ENCODE results near the gene SLC6A17. TPM values are rescaled to one million over a fixed set of nuclear protein-coding genes. Genes with fewer than 3 reads are reported as not detected.

SLC6A17 gene
- polyA plus RNA-seq, 3 donors, result not detected

DNA sequence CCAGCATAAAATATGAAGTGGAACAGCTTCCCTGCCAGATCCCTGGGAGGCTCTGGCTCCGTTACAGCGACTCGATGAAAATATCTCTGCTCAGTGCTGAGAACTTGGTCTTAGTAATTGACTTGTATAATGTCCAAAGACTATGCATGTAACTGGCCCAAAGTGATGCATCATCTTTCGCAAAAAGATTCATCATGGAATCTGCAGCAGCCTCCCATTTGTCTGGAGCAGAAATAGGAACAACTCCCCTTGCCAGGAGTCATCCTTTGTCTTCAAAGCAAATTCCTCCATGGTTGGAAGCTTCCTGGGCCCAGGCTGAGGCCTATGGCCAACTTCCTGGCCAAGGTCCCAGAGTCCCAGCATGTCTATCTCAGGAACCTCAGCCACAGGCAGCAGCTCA is 16.9 kb upstream of the SLC6A17 start:
- TF ChIP-seq, protein P1, sequence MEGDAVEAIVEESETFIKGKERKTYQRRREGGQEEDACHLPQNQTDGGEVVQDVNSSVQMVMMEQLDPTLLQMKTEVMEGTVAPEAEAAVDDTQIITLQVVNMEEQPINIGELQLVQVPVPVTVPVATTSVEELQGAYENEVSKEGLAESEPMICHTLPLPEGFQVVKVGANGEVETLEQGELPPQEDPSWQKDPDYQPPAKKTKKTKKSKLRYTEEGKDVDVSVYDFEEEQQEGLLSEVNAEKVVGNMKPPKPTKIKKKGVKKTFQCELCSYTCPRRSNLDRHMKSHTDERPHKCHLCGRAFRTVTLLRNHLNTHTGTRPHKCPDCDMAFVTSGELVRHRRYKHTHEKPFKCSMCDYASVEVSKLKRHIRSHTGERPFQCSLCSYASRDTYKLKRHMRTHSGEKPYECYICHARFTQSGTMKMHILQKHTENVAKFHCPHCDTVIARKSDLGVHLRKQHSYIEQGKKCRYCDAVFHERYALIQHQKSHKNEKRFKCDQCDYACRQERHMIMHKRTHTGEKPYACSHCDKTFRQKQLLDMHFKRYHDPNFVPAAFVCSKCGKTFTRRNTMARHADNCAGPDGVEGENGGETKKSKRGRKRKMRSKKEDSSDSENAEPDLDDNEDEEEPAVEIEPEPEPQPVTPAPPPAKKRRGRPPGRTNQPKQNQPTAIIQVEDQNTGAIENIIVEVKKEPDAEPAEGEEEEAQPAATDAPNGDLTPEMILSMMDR (IDR thresholded peaks at IDR 0.05), result no peak

DNA sequence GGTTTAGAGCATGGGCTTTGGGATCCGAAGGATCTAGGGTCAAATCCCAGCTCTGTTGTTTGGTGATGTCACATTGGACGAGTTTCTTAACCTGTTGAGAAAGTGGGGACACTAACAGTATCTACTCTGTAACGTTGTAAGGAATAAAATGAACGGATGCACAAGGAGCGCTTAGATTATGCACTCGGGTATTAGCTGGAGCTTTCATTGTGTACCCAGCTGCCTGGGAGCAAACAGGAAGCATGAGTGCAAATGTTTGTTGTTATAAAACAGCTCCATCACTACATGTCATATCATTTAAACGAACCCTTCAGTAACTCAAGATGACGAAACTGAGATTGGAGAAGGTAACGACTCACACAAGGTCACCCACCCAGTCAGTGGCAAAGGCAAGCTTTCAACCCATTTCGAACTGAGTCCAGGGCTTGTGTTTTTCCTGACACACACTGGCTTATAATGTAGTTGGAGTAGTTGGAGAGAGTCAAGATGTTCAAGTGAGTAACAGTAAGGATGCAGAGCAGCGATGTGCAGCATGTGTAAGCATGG is 16.2 kb upstream of the SLC6A17 start:
- Mint-ChIP-seq H3K27ac (no peak overlapping the region), H3K36me3 (no peaks in the 10 kb centered on the region), H3K4me3 (no peak overlapping the region), H3K4me1 (peaks cover 2% of the 10 kb centered on the region), H3K9me3 (peaks cover 0 to 5% (median 2%) of the 10 kb centered on the region in 7 donors), H3K27me3 (ENCODE audit: low read depth in 3 of 3) (peaks cover 51 to 65% (median 64%) of the 10 kb centered on the region in 3 donors)
- Histone ChIP-seq H2AFZ (ENCODE audit: insufficient read depth, low read depth, low read length, poor library complexity, severe bottlenecking) (no peak overlapping the region), H3K4me3 (replicated peaks in 1 of 3; ENCODE audit: low read depth in 2 of 3, low read length in 3 of 3) (no peak overlapping the region), H3K9ac (ENCODE audit: insufficient read depth, low read length, poor library complexity, severe bottlenecking) (no peak overlapping the region), H3K4me1 (ENCODE audit: control insufficient read depth in 1 of 2, insufficient read depth in 2 of 2, low read length in 2 of 2) (no peaks in the 10 kb centered on the region), H3K9me3 (replicated peaks in 1 of 2; ENCODE audit: control insufficient read depth in 1 of 2, insufficient read depth in 1 of 2, low read length in 2 of 2) (no peaks in the 10 kb centered on the region), H3K4me2 (replicated peaks; ENCODE audit: extremely low read depth, low read length, poor library complexity, severe bottlenecking) (no peak overlapping the region), H3K79me2 (ENCODE audit: insufficient read depth, low read length) (no peaks in the 10 kb centered on the region), H3K27ac (ENCODE audit: low read depth in 1 of 2, low read length in 2 of 2) (no peak overlapping the region), H3K36me3 (replicated peaks in 1 of 2; ENCODE audit: control insufficient read depth in 1 of 2, insufficient read depth in 2 of 2, low read length in 2 of 2) (no peaks in the 10 kb centered on the region), H3K27me3 (ENCODE audit: control insufficient read depth in 2 of 2, insufficient read depth in 2 of 2, low read length in 2 of 2) (peaks cover 15 to 44% of the 10 kb centered on the region in 2 donors), H4K20me1 (ENCODE audit: insufficient read depth, low read length) (no peaks in the 10 kb centered on the region)
- 80% methylated on average over 6 of the region's 11 CpGs for WGBS (ENCODE audit: insufficient coverage)
- DNase-seq, result no peak
- intact Hi-C loops (cut with micrococcal nuclease), result no loop called here
- TF ChIP-seq, protein P1 (IDR thresholded peaks at IDR 0.05), result no peak

More for the DNA sequence above, 16.9 kb upstream of the SLC6A17 start:
- H3K4me3 ChIP-seq (replicated peaks in 1 of 3; ENCODE audit: low read depth in 2 of 3, low read length in 3 of 3), result no peak overlapping the region
- Mint-ChIP-seq H3K36me3 (no peaks in the 10 kb centered on the region), H3K27ac (no peak overlapping the region), H3K4me1 (peaks cover 2% of the 10 kb centered on the region), H3K4me3 (no peak overlapping the region), H3K27me3 (ENCODE audit: low read depth in 3 of 3) (peaks cover 52 to 69% (median 69%) of the 10 kb centered on the region in 3 donors), H3K9me3 (peaks cover 0 to 5% (median 2%) of the 10 kb centered on the region in 7 donors)
- no peak for DNase-seq
- no peak overlapping the region for H3K9ac ChIP-seq (ENCODE audit: insufficient read depth, low read length, poor library complexity, severe bottlenecking)
- H3K9me3 ChIP-seq (replicated peaks in 1 of 2; ENCODE audit: control insufficient read depth in 1 of 2, insufficient read depth in 1 of 2, low read length in 2 of 2), result no peaks in the 10 kb centered on the region
- H3K4me2 ChIP-seq (replicated peaks; ENCODE audit: extremely low read depth, low read length, poor library complexity, severe bottlenecking), result no peak overlapping the region
- peaks cover 16 to 51% of the 10 kb centered on the region in 2 donors for H3K27me3 ChIP-seq (ENCODE audit: control insufficient read depth in 2 of 2, insufficient read depth in 2 of 2, low read length in 2 of 2)
- no peaks in the 10 kb centered on the region for H3K36me3 ChIP-seq (replicated peaks in 1 of 2; ENCODE audit: control insufficient read depth in 1 of 2, insufficient read depth in 2 of 2, low read length in 2 of 2)
- no peak overlapping the region for H3K27ac ChIP-seq (ENCODE audit: low read depth in 1 of 2, low read length in 2 of 2)
- H3K4me1 ChIP-seq (ENCODE audit: control insufficient read depth in 1 of 2, insufficient read depth in 2 of 2, low read length in 2 of 2), result no peaks in the 10 kb centered on the region
- WGBS (ENCODE audit: insufficient coverage), result 90% methylated on average over 1 of the region's 4 CpGs
- no peaks in the 10 kb centered on the region for H3K79me2 ChIP-seq (ENCODE audit: insufficient read depth, low read length)
- no peak overlapping the region for H2AFZ ChIP-seq (ENCODE audit: insufficient read depth, low read depth, low read length, poor library complexity, severe bottlenecking)
- intact Hi-C loops (cut with micrococcal nuclease), result no loop called here
- H4K20me1 ChIP-seq (ENCODE audit: insufficient read depth, low read length), result no peaks in the 10 kb centered on the region
